Measurements from ENCODE around the gene PTGES.
"Not testable (repeated sequence)": the region's sequence is repeated elsewhere in the genome, so short reads cannot be mapped to it uniquely, and the experiment has no call there.

Gene PTGES

GRCh38 chr9:129785866-129786265 is 33.0 kb upstream of the PTGES start:
- Histone ChIP-seq H3K27ac (no peak overlapping the region), H3K27me3 (replicated peaks) (no peaks in the 10 kb centered on the region), H3K36me3 (replicated peaks) (no peaks in the 10 kb centered on the region), H3K4me3 (ENCODE audit: low read depth, low read length) (no peak overlapping the region)
- DNase-seq = no peak
- TF ChIP-seq, protein P1, sequence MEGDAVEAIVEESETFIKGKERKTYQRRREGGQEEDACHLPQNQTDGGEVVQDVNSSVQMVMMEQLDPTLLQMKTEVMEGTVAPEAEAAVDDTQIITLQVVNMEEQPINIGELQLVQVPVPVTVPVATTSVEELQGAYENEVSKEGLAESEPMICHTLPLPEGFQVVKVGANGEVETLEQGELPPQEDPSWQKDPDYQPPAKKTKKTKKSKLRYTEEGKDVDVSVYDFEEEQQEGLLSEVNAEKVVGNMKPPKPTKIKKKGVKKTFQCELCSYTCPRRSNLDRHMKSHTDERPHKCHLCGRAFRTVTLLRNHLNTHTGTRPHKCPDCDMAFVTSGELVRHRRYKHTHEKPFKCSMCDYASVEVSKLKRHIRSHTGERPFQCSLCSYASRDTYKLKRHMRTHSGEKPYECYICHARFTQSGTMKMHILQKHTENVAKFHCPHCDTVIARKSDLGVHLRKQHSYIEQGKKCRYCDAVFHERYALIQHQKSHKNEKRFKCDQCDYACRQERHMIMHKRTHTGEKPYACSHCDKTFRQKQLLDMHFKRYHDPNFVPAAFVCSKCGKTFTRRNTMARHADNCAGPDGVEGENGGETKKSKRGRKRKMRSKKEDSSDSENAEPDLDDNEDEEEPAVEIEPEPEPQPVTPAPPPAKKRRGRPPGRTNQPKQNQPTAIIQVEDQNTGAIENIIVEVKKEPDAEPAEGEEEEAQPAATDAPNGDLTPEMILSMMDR (IDR thresholded peaks at IDR 0.05; ENCODE audit: low read depth, low read length, missing control alignments) = no peak
- in situ Hi-C loops (cut with HindIII; ENCODE audit: low pct_ligation_motif_present, low sequenced_read_pairs) = no loop called here

DNA sequence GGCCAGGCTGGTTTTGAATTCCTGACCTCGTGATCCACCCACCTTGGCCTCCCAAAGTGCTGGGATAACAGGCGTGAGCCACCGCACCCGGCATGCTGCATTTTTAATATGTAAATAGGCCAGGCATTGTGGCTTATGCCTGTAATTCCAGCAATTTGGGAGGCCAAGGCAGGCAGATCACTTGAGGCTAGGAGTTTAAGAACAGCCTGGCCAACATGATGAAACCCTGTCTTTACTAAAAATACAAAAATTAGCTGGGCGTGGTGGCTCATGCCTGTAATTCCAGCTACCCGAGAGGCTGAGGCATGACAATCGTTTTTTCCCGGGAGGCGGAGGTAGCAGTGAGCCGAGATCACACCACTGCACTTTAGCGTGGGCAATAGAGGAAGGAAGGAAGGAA is 32.1 kb upstream of the PTGES start:
- H3K36me3 ChIP-seq (replicated peaks); H3K27me3 ChIP-seq (replicated peaks); DNase-seq; in situ Hi-C loops (cut with HindIII; ENCODE audit: low pct_ligation_motif_present, low sequenced_read_pairs); H3K27ac ChIP-seq; H3K4me3 ChIP-seq (ENCODE audit: low read depth, low read length): not testable (repeated sequence)

- TF ChIP-seq, protein P1 (IDR thresholded peaks at IDR 0.05; ENCODE audit: low read depth, low read length, missing control alignments) = peak; percentile 94
- no peak overlapping the region for H3K4me3 ChIP-seq (ENCODE audit: low read depth, low read length)
- in situ Hi-C loops (cut with HindIII; ENCODE audit: low pct_ligation_motif_present, low sequenced_read_pairs) = no loop called here
- H3K27ac ChIP-seq = no peak overlapping the region
- no peaks in the 10 kb centered on the region for H3K27me3 ChIP-seq (replicated peaks)
- DNase-seq = peak; percentile 60
- H3K36me3 ChIP-seq (replicated peaks) = no peaks in the 10 kb centered on the region
These were observed 30.9 kb upstream of the PTGES start for GRCh38 chr9:129783516-129784361.

- TF ChIP-seq, protein P1 (IDR thresholded peaks at IDR 0.05; ENCODE audit: low read depth, low read length, missing control alignments) = no peak
These were observed 29.1 kb upstream of the PTGES start for GRCh38 chr9:129781981-129782380.

GRCh38 chr9:129781131-129781530 is 28.3 kb upstream of the PTGES start:
- no peak overlapping the region for H3K27ac ChIP-seq
- in situ Hi-C loops (cut with HindIII; ENCODE audit: low pct_ligation_motif_present, low sequenced_read_pairs) = no loop called here
- no peak for DNase-seq
- H3K36me3 ChIP-seq (replicated peaks) = no peaks in the 10 kb centered on the region
- H3K4me3 ChIP-seq (ENCODE audit: low read depth, low read length) = no peak overlapping the region
- TF ChIP-seq, protein P1 (IDR thresholded peaks at IDR 0.05; ENCODE audit: low read depth, low read length, missing control alignments) = no peak
- H3K27me3 ChIP-seq (replicated peaks) = no peaks in the 10 kb centered on the region

More at GRCh38 chr9:129781981-129782380, 29.1 kb upstream of the PTGES start:
- DNase-seq = no peak
- H3K27ac ChIP-seq = no peak overlapping the region
- in situ Hi-C loops (cut with HindIII; ENCODE audit: low pct_ligation_motif_present, low sequenced_read_pairs) = no loop called here
- H3K36me3 ChIP-seq (replicated peaks) = no peaks in the 10 kb centered on the region
- no peaks in the 10 kb centered on the region for H3K27me3 ChIP-seq (replicated peaks)
- H3K4me3 ChIP-seq (ENCODE audit: low read depth, low read length) = no peak overlapping the region

- DNase-seq = no peak
- in situ Hi-C loops (cut with HindIII; ENCODE audit: low pct_ligation_motif_present, low sequenced_read_pairs) = no loop called here
- TF ChIP-seq, protein P1 (IDR thresholded peaks at IDR 0.05; ENCODE audit: low read depth, low read length, missing control alignments) = no peak
- Histone ChIP-seq H3K36me3 (replicated peaks) (no peaks in the 10 kb centered on the region), H3K27me3 (replicated peaks) (no peaks in the 10 kb centered on the region), H3K27ac (no peak overlapping the region), H3K4me3 (ENCODE audit: low read depth, low read length) (no peak overlapping the region)
These were observed 26.8 kb upstream of the PTGES start for GRCh38 chr9:129779560-129780190.
